ENCODE results near the gene ATRIP. TPM values are rescaled to one million over a fixed set of nuclear protein-coding genes. Genes with fewer than 3 reads are reported as not detected.

The ATRIP gene
- total and polyA plus RNA-seq, 2 of the 8 experiments (the other 6 are each of a cell fraction or from before 2014, with no cell fraction given), result 18.5 to 20.2 TPM

- H3K4me3 ChIP-seq (ENCODE audit: extremely low read depth in 1 of 4, insufficient read depth in 2 of 4, low read depth in 3 of 4, low read length in 4 of 4), result peak overlapping the region; percentile 63 to 77 (median 70)
- peak overlapping the region; percentile 46; the same call in 1 of the 2 replicates for H3K27ac ChIP-seq (ENCODE audit: low read depth, low read length)
- peak overlapping the region in 3 of 4 experiments; percentile 38 to 56 (median 39); a peak in 5 of 7 replicates for H3K9ac ChIP-seq (replicated peaks in 1 of 4; ENCODE audit: extremely low read depth in 1 of 4, low read depth in 3 of 4, low read length in 3 of 4)
- no peak overlapping the region for H3K23ac ChIP-seq (ENCODE audit: insufficient read length)
- no peak overlapping the region for H2BK15ac ChIP-seq (ENCODE audit: low read length)
- no peak overlapping the region for H3K14ac ChIP-seq (ENCODE audit: insufficient read length)
- H2BK120ac ChIP-seq (replicated peaks; ENCODE audit: low read depth, low read length), result no peak overlapping the region
- DNase-seq (ENCODE audit: low read depth in 1 of 2, low spot score in 2 of 2) (peak in 1 of 2 experiments; percentile 78), FAIRE-seq (no peak)
- H4K20me1 ChIP-seq (replicated peaks in 1 of 2; ENCODE audit: control insufficient read depth in 1 of 2, insufficient read depth in 2 of 2, low read length in 2 of 2), result peaks cover 0 to 2% of the 10 kb centered on the region in 2 experiments
- peaks cover 9% of the 10 kb centered on the region for H3K79me1 ChIP-seq (ENCODE audit: low read depth, low read length)
- ChIA-PET POLR2A (ENCODE audit: partially characterized antibody) (interaction anchor here (0.9 to 2.9 kb wide), 15 partner anchors 9 to 265 kb away, joined by 3 to 21 read pairs (median 4); partner anchors contain the start of genes ATRIP, CCDC51, PFKFB4 and TMA7), CTCF (ENCODE audit: partially characterized antibody) (interaction anchor here (0.7 to 11.2 kb wide), 4 partner anchors 34 to 81 kb away, joined by 3 to 251 read pairs (median 8); a partner anchor contains a TSS)
- H2BK20ac ChIP-seq (ENCODE audit: low read length), result no peak overlapping the region
- no peak overlapping the region for H2AK5ac ChIP-seq (ENCODE audit: low read depth, low read length)
- peak overlapping the region; percentile 66 to 94 for H3K4me2 ChIP-seq (ENCODE audit: insufficient read depth in 1 of 2, low read depth in 2 of 2, low read length in 2 of 2)
- no peak overlapping the region for H2AFZ ChIP-seq (ENCODE audit: low read length)
- H3K23me2 ChIP-seq (ENCODE audit: low read depth, low read length), result peaks cover 11% of the 10 kb centered on the region; the same call in 1 of the 2 replicates
- H2BK12ac ChIP-seq (ENCODE audit: low read depth, low read length), result 0 out of 2 replicates have a peak overlapping the region, but pooled peaks have one; percentile 39
- no peak overlapping the region for H3K4ac ChIP-seq (replicated peaks; ENCODE audit: insufficient read length, low read depth, low read length)
- H4K91ac ChIP-seq (replicated peaks; ENCODE audit: insufficient read length, low read length), result peak overlapping the region; percentile 82
- H2BK5ac ChIP-seq (ENCODE audit: low read depth, low read length), result peak overlapping the region; percentile 88; the same call in 1 of the 2 replicates
- peak overlapping the region; percentile 62 for H3K56ac ChIP-seq (replicated peaks; ENCODE audit: insufficient read length, low read depth, low read length)
- peak overlapping the region; percentile 95 for H3K18ac ChIP-seq (ENCODE audit: extremely low read depth, low read length)
- peaks cover 0 to 3% of the 10 kb centered on the region in 2 experiments; a peak in 1 of 4 replicates for H3K79me2 ChIP-seq (ENCODE audit: control insufficient read depth in 1 of 2, insufficient read depth in 2 of 2, low read length in 2 of 2)
- no peaks in the 10 kb centered on the region for H3K9me3 ChIP-seq (ENCODE audit: insufficient read depth in 2 of 2, low read depth in 1 of 2, low read length in 1 of 2)
- peaks cover 4 to 15% (median 12%) of the 10 kb centered on the region in 4 experiments for H3K4me1 ChIP-seq (replicated peaks in 1 of 4; ENCODE audit: control insufficient read depth in 3 of 4, insufficient read depth in 4 of 4, low read length in 3 of 4)
- peaks cover 0 to 3% (median 0%) of the 10 kb centered on the region in 4 experiments; a peak in 2 of 7 replicates for H3K27me3 ChIP-seq (replicated peaks in 1 of 4; ENCODE audit: control insufficient read depth in 3 of 4, extremely low read depth in 1 of 4, insufficient read depth in 3 of 4, low read length in 3 of 4)
- peaks cover 0 to 6% (median 3%) of the 10 kb centered on the region in 4 experiments; a peak in 3 of 8 replicates for H3K36me3 ChIP-seq (ENCODE audit: control insufficient read depth in 2 of 4, insufficient read depth in 4 of 4, low read length in 3 of 4)
- H4K5ac ChIP-seq (ENCODE audit: insufficient read length, low read depth, low read length), result peak overlapping the region; percentile 3
- H4K8ac ChIP-seq (ENCODE audit: extremely low read depth, insufficient read depth, low read length), result no peak overlapping the region
- 13% methylated on average over 10 of the region's 26 CpGs; no CpG with 5 or more reads in 1 of the 2 experiments for WGBS, 2 experiments (ENCODE audit: extremely low coverage in 1 of 2, insufficient coverage in 1 of 2, insufficient read length in 1 of 2, insufficient replicate concordance in 2 of 2, low coverage in 1 of 2, low lambda C conversion rate in 2 of 2, missing lambda C conversion rate in 1 of 2)
- TF ChIP-seq, protein P1, sequence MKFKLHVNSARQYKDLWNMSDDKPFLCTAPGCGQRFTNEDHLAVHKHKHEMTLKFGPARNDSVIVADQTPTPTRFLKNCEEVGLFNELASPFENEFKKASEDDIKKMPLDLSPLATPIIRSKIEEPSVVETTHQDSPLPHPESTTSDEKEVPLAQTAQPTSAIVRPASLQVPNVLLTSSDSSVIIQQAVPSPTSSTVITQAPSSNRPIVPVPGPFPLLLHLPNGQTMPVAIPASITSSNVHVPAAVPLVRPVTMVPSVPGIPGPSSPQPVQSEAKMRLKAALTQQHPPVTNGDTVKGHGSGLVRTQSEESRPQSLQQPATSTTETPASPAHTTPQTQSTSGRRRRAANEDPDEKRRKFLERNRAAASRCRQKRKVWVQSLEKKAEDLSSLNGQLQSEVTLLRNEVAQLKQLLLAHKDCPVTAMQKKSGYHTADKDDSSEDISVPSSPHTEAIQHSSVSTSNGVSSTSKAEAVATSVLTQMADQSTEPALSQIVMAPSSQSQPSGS (IDR thresholded peaks at IDR 0.05; ENCODE audit: low read length), result no peak
- TF ChIP-seq PHF8 (conservative IDR thresholded peaks at IDR 0.05; ENCODE audit: low read depth, low read length) (no peak; the same call in 1 of the 2 replicates), EGR1 (IDR thresholded peaks at IDR 0.05; ENCODE audit: borderline replicate concordance, low read depth, low read length) (no peak), FOSL1 (IDR thresholded peaks at IDR 0.05; ENCODE audit: insufficient read depth, low read depth, low read length) (no peak), RNF2 (IDR thresholded peaks at IDR 0.05; ENCODE audit: borderline replicate concordance, low read depth, low read length, missing control alignments, poor library complexity, severe bottlenecking) (no peak), RFX5 (IDR thresholded peaks at IDR 0.05; ENCODE audit: borderline replicate concordance, low read depth, low read length) (no peak), KDM5A (IDR thresholded peaks at IDR 0.05; ENCODE audit: low read length) (no peak), TEAD4 (IDR thresholded peaks at IDR 0.05; ENCODE audit: low read depth, low read length) (no peak), TBP (IDR thresholded peaks at IDR 0.05; ENCODE audit: low read depth, low read length) (no peak)
These were observed 57.0 kb downstream of the ATRIP start for GRCh38 chr3:48503401-48504050.

Data from H1 (cell line).